Measurements from ENCODE around the gene COMMD3.

Gene COMMD3

GRCh38 chr10:22341190-22341925 lies 25.2 kb downstream of the COMMD3 start:
- H3K4me3 ChIP-seq (ENCODE audit: control insufficient read depth, low read depth, low read length): peak overlapping the region; percentile 61
- TF ChIP-seq CTCF (IDR thresholded peaks at IDR 0.05; ENCODE audit: control insufficient read depth, insufficient read depth, low read depth, low read length, missing control alignments): no peak
- DNase-seq (ENCODE audit: low read depth): no peak

GRCh38 chr10:22341926-22342196 lies 25.7 kb downstream of the COMMD3 start:
- no peak for TF ChIP-seq CTCF (IDR thresholded peaks at IDR 0.05; ENCODE audit: control insufficient read depth, insufficient read depth, low read depth, low read length, missing control alignments)
- DNase-seq (ENCODE audit: low read depth): no peak
- no peak overlapping the region for H3K4me3 ChIP-seq (ENCODE audit: control insufficient read depth, low read depth, low read length)

GRCh38 chr10:22342421-22342820 lies 26.2 kb downstream of the COMMD3 start:
- H3K4me3 ChIP-seq (ENCODE audit: control insufficient read depth, low read depth, low read length): no peak overlapping the region
- no peak for TF ChIP-seq CTCF (IDR thresholded peaks at IDR 0.05; ENCODE audit: control insufficient read depth, insufficient read depth, low read depth, low read length, missing control alignments)
- DNase-seq (ENCODE audit: low read depth): no peak

GRCh38 chr10:22343731-22344130 lies 27.5 kb downstream of the COMMD3 start:
- no peak for TF ChIP-seq CTCF (IDR thresholded peaks at IDR 0.05; ENCODE audit: control insufficient read depth, insufficient read depth, low read depth, low read length, missing control alignments)
- H3K4me3 ChIP-seq (ENCODE audit: control insufficient read depth, low read depth, low read length): no peak overlapping the region
- DNase-seq (ENCODE audit: low read depth): no peak

- H3K4me3 ChIP-seq (ENCODE audit: control insufficient read depth, low read depth, low read length): no peak overlapping the region
- no peak for DNase-seq (ENCODE audit: low read depth)
- TF ChIP-seq CTCF (IDR thresholded peaks at IDR 0.05; ENCODE audit: control insufficient read depth, insufficient read depth, low read depth, low read length, missing control alignments): no peak
Observed at GRCh38 chr10:22344249-22344648, 28.1 kb downstream of the COMMD3 start.

GRCh38 chr10:22344781-22345300 lies 28.7 kb downstream of the COMMD3 start:
- no peak for DNase-seq (ENCODE audit: low read depth)
- TF ChIP-seq CTCF (IDR thresholded peaks at IDR 0.05; ENCODE audit: control insufficient read depth, insufficient read depth, low read depth, low read length, missing control alignments): no peak
- no peak overlapping the region for H3K4me3 ChIP-seq (ENCODE audit: control insufficient read depth, low read depth, low read length)

Data from AG09309 (cell line).